H1 (cell line): ENCODE data around the gene PI4KA. TPM values are rescaled to one million over a fixed set of nuclear protein-coding genes. Genes with fewer than 3 reads are reported as not detected.

ENCODE experiments used
- CTCF ChIA-PET: fragments of 300-600 bp; sonication (Branson Sonifier 250); formaldehyde crosslinking; loops from one replicate; lab custom pipeline; 2021; ENCODE audit not compliant: partially characterized antibody; lab: Charles Lee
- POLR2A ChIA-PET: fragments of 300-600 bp; sonication (Branson Sonifier 250); formaldehyde crosslinking; loops from one replicate; lab custom pipeline; 2021; ENCODE audit warnings: inconsistent platforms; ENCODE audit not compliant: partially characterized antibody; lab: Charles Lee
- DNase-seq, 2 experiments: peaks; one replicate each; pipeline versions ENCODE4 v3.0.0 to v3.0.0-alpha.2; 2010 to 2022; ENCODE audit warnings: low spot score in 2 of 2, low read depth in 1 of 2, mixed read lengths in 1 of 2
- FAIRE-seq: peaks from 2 replicates; lab custom pipeline; 2011; peaks lifted over from hg19 to GRCh38; lab: Jason Lieb, UNC
- H2AFZ ChIP-seq: 2 replicates; pipeline ENCODE4 v1.8.1; 2012; ENCODE audit warnings: low read length, inconsistent platforms
- H2AK5ac ChIP-seq: 2 replicates; pipeline ENCODE4 v1.6.1; 2013; ENCODE audit warnings: low read depth, low read length
- H2BK120ac ChIP-seq: replicated peaks from 2 replicates; pipeline ENCODE3; 2013; ENCODE audit warnings: low read depth, low read length, inconsistent platforms
- H2BK12ac ChIP-seq: 2 replicates; pipeline ENCODE4 v1.6.1; 2013; ENCODE audit warnings: low read depth, low read length
- H2BK15ac ChIP-seq: 2 replicates; pipeline ENCODE4 v1.6.1; 2013; ENCODE audit warnings: low read length
- H2BK20ac ChIP-seq: 2 replicates; pipeline ENCODE4 v1.6.1; 2013; ENCODE audit warnings: low read length
- H2BK5ac ChIP-seq: 2 replicates; pipeline ENCODE4 v1.6.1; 2013; ENCODE audit warnings: low read depth, low read length
- H3K14ac ChIP-seq: 2 replicates; pipeline ENCODE4 v1.6.1; 2013; ENCODE audit warnings: inconsistent platforms; ENCODE audit not compliant: insufficient read length
- H3K18ac ChIP-seq: 2 replicates; pipeline ENCODE4 v1.6.1; 2013; ENCODE audit warnings: low read length; ENCODE audit errors: extremely low read depth
- H3K23ac ChIP-seq: 2 replicates; pipeline ENCODE4 v1.6.1; 2013; ENCODE audit warnings: inconsistent platforms; ENCODE audit not compliant: insufficient read length
- H3K23me2 ChIP-seq: 2 replicates; pipeline ENCODE4 v1.6.1; 2013; ENCODE audit warnings: low read depth, low read length
- H3K27ac ChIP-seq: 2 replicates; pipeline ENCODE4 v1.6.1; 2011; ENCODE audit warnings: low read depth, low read length, inconsistent platforms
- H3K27me3 ChIP-seq, 4 experiments: replicated peaks in 1 of 4; 1 replicate in 1 of 4; 2 replicates in 3 of 4; pipeline versions ENCODE4 v1.6.1 to v1.8.1; 2011 to 2013; ENCODE audit warnings: low read length in 3 of 4, mild to moderate bottlenecking in 3 of 4, inconsistent platforms in 2 of 4, mixed read lengths in 2 of 4, moderate library complexity in 1 of 4; ENCODE audit not compliant: control insufficient read depth in 3 of 4, insufficient read depth in 3 of 4; ENCODE audit errors: extremely low read depth in 1 of 4
- H3K36me3 ChIP-seq, 4 experiments: 2 replicates each; pipeline versions ENCODE4 v1.6.1 to v1.8.1; 2011 to 2013; ENCODE audit warnings: mild to moderate bottlenecking in 4 of 4, low read length in 3 of 4, moderate library complexity in 2 of 4, control low read depth in 1 of 4, inconsistent platforms in 1 of 4; ENCODE audit not compliant: insufficient read depth in 4 of 4, control insufficient read depth in 2 of 4
- H3K4ac ChIP-seq: replicated peaks from 2 replicates; pipeline ENCODE3; 2013; ENCODE audit warnings: low read length, low read depth, mixed read lengths, inconsistent platforms; ENCODE audit not compliant: insufficient read length
- H3K4me1 ChIP-seq, 4 experiments: replicated peaks in 1 of 4; 1 replicate in 1 of 4; 2 replicates in 3 of 4; pipeline versions ENCODE4 v1.6.1 to v1.8.1; 2011 to 2013; ENCODE audit warnings: low read length in 3 of 4, inconsistent platforms in 2 of 4, mixed read lengths in 1 of 4; ENCODE audit not compliant: insufficient read depth in 4 of 4, control insufficient read depth in 3 of 4
- H3K4me2 ChIP-seq, 2 experiments: 2 replicates each; pipeline versions ENCODE4 v1.6.1 to v1.8.1; 2011 to 2013; ENCODE audit warnings: low read depth in 2 of 2, low read length in 2 of 2, control low read depth in 1 of 2, inconsistent platforms in 1 of 2, mild to moderate bottlenecking in 1 of 2; ENCODE audit not compliant: insufficient read depth in 1 of 2
- H3K4me3 ChIP-seq, 4 experiments: fragments of 200-600, 300-600 bp in 1 of 4; sonication (generic), shearing (Covaris generic), sonication (Bioruptor Twin) in 1 of 4; 2 replicates each; pipeline versions ENCODE4 v1.5.1 to v1.8.1; 2011 to 2016; ENCODE audit warnings: low read length in 4 of 4, low read depth in 3 of 4, control low read depth in 2 of 4, inconsistent platforms in 2 of 4, mild to moderate bottlenecking in 2 of 4, mixed read lengths in 1 of 4, moderate library complexity in 1 of 4; ENCODE audit not compliant: insufficient read depth in 2 of 4; ENCODE audit errors: extremely low read depth in 1 of 4
- H3K56ac ChIP-seq: replicated peaks from 2 replicates; pipeline ENCODE3; 2013; ENCODE audit warnings: low read depth, mild to moderate bottlenecking, mixed read lengths, low read length, inconsistent platforms; ENCODE audit not compliant: insufficient read length
- H3K79me1 ChIP-seq: 2 replicates; pipeline ENCODE4 v1.6.1; 2013; ENCODE audit warnings: low read depth, low read length, control low read depth
- H3K79me2 ChIP-seq, 2 experiments: 2 replicates each; pipeline versions ENCODE4 v1.6.1 to v1.8.1; 2012 to 2013; ENCODE audit warnings: low read length in 2 of 2, mild to moderate bottlenecking in 2 of 2, inconsistent platforms in 1 of 2; ENCODE audit not compliant: insufficient read depth in 2 of 2, control insufficient read depth in 1 of 2
- H3K9ac ChIP-seq, 4 experiments: replicated peaks in 1 of 4; 1 replicate in 1 of 4; 2 replicates in 3 of 4; pipeline versions ENCODE4 v1.6.1 to v1.8.1; 2011 to 2013; ENCODE audit warnings: low read depth in 3 of 4, low read length in 3 of 4, control low read depth in 2 of 4, mild to moderate bottlenecking in 2 of 4, moderate library complexity in 2 of 4, inconsistent platforms in 1 of 4; ENCODE audit errors: extremely low read depth in 1 of 4
- H3K9me3 ChIP-seq, 2 experiments: 2 replicates each; pipeline versions ENCODE4 v1.6.1 to v1.8.1; 2012 to 2013; ENCODE audit warnings: mild to moderate bottlenecking in 2 of 2, moderate library complexity in 2 of 2, control low read depth in 1 of 2, inconsistent platforms in 1 of 2, low read depth in 1 of 2, low read length in 1 of 2, mixed read lengths in 1 of 2; ENCODE audit not compliant: insufficient read depth in 2 of 2
- H4K20me1 ChIP-seq, 2 experiments: replicated peaks in 1 of 2; 2 replicates each; pipeline versions ENCODE3 to v1.8.1; 2011 to 2013; ENCODE audit warnings: inconsistent platforms in 2 of 2, low read length in 2 of 2, mild to moderate bottlenecking in 1 of 2; ENCODE audit not compliant: insufficient read depth in 2 of 2, control insufficient read depth in 1 of 2
- H4K5ac ChIP-seq: 2 replicates; pipeline ENCODE4 v1.6.1; 2013; ENCODE audit warnings: low read length, low read depth, mixed read lengths, inconsistent platforms; ENCODE audit not compliant: insufficient read length
- H4K8ac ChIP-seq: 2 replicates; pipeline ENCODE4 v1.8.0; 2013; ENCODE audit warnings: mild to moderate bottlenecking, moderate library complexity, low read length, inconsistent platforms; ENCODE audit not compliant: insufficient read depth; ENCODE audit errors: extremely low read depth
- H4K91ac ChIP-seq: replicated peaks from 2 replicates; pipeline ENCODE3; 2013; ENCODE audit warnings: low read length, mixed read lengths, inconsistent platforms; ENCODE audit not compliant: insufficient read length
- ASH2L ChIP-seq: fragments of 200-600, 300-600 bp; sonication (generic); IDR thresholded peaks from one replicate; pipeline ENCODE4 v1.7.1; 2017; ENCODE audit warnings: low read length
- BRCA1 ChIP-seq: IDR thresholded peaks from 2 replicates; pipeline ENCODE4 v1.6.1; 2012; ENCODE audit warnings: low read depth, low read length, improper control_type of control experiment
- SP4 ChIP-seq: IDR thresholded peaks from 2 replicates; pipeline ENCODE4 v1.6.1; 2012; ENCODE audit warnings: low read length, inconsistent platforms
- TAF7 ChIP-seq: optimal IDR thresholded peaks from 2 replicates; pipeline ENCODE3; 2011; ENCODE audit warnings: low read depth, mild to moderate bottlenecking, inconsistent platforms, low read length, moderate library complexity, borderline replicate concordance
- TBP ChIP-seq: IDR thresholded peaks from 2 replicates; pipeline ENCODE4 v1.6.1; 2011; ENCODE audit warnings: low read depth, low read length, improper control_type of control experiment
- TEAD4 ChIP-seq: IDR thresholded peaks from 2 replicates; pipeline ENCODE4 v1.6.1; 2012; ENCODE audit warnings: low read depth, low read length, inconsistent platforms, mixed read lengths
- WGBS, 2 experiments: shearing (Covaris generic) in 1 of 2; methylation state at CpG; one replicate each; pipeline versions ENCODE4 v1.1.6 to v1.1.7; 2013 to 2015; ENCODE audit warnings: low lambda C conversion rate in 2 of 2, mixed read lengths in 2 of 2, inconsistent platforms in 1 of 2, low coverage in 1 of 2, missing lambda C conversion rate in 1 of 2; ENCODE audit not compliant: insufficient replicate concordance in 2 of 2, insufficient coverage in 1 of 2, insufficient read length in 1 of 2; ENCODE audit errors: extremely low coverage in 1 of 2, missing lambda C conversion rate in 1 of 2; 5-methylcytosine and 5-hydroxymethylcytosine counted together
- polyA plus RNA-seq, 7 experiments: library from polyadenylated mRNA; depleted of rRNA in 3 of 7; stranded (reverse) in 5 of 7; unstranded in 2 of 7; fragments of >200 nt in 5 of 7; fragments of 200-250 nt in 2 of 7; gene quantifications; 1 replicate in 5 of 7; 2 replicates in 1 of 7; 4 replicates in 1 of 7; pipeline versions ENCODE4 v1.2.1 to v1.2.3, GENCODE V29; 2011 to 2013; ENCODE audit warnings: missing spikeins in 2 of 7, mixed read lengths in 2 of 7
- total RNA-seq: library from RNA; stranded (reverse); fragmentation: NEBNext Ultra II Directional; extraction: Animal tissue kit (Norgen Biotek cat#: 25700); gene quantifications from 2 replicates; pipeline ENCODE4 v1.2.1, GENCODE V29; 2021
- TF ChIP-seq, protein P1 (sequence below), 3 experiments: IDR thresholded peaks; 1 replicate in 2 of 3; 2 replicates in 1 of 3; pipeline versions ENCODE4 v1.5.1 to v1.6.1; 2011; ENCODE audit warnings: low read length in 3 of 3, mild to moderate bottlenecking in 3 of 3, inconsistent platforms in 2 of 3, low read depth in 1 of 3, moderate library complexity in 1 of 3; ENCODE audit not compliant: insufficient read depth in 1 of 3; ENCODE audit errors: control extremely low read depth in 1 of 3

Gene PI4KA
- total and polyA plus RNA-seq, 2 of the 8 experiments (the other 6 are each of a cell fraction or from before 2014, with no cell fraction given), result 22.5 to 37.7 TPM

DNA sequence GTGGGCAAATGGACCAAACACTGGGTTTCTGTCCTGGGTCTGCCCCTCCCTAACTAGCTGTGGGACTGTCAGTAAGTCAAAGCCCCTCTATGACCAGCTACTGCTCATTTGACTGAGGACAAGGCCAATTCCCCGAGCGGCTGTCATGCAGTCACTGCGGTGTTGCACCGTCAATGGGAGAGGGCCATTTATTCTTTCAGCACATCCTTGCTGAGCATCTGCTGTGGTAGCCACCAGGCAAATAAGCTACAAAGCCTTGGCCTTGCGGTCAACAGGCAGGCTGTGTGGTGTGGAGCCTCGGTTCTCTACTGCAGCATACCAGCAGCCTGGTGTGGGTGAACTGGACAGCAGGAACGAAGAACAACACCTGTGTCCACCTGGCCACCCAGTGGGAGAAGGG is 110.5 kb downstream of the PI4KA start:
- ChIA-PET CTCF (no interaction called here), POLR2A (no interaction called here)
- H2AFZ ChIP-seq, result no peak overlapping the region
- no peak overlapping the region for H2BK12ac ChIP-seq
- H3K23ac ChIP-seq, result no peak overlapping the region
- no peak overlapping the region for H3K4me3 ChIP-seq
- no peaks in the 10 kb centered on the region for H3K79me2 ChIP-seq
- H2AK5ac ChIP-seq, result no peak overlapping the region
- FAIRE-seq (no peak), DNase-seq (no peak)
- H2BK20ac ChIP-seq, result no peak overlapping the region
- H2BK15ac ChIP-seq, result no peak overlapping the region
- H3K23me2 ChIP-seq, result no peaks in the 10 kb centered on the region
- WGBS, 2 experiments, result 94% methylated on average over 7 of the region's 7 CpGs; no CpG with 5 or more reads in 1 of the 2 experiments
- no peak overlapping the region for H4K5ac ChIP-seq
- no peaks in the 10 kb centered on the region for H3K79me1 ChIP-seq
- H3K9me3 ChIP-seq, result no peaks in the 10 kb centered on the region
- no peak overlapping the region for H2BK120ac ChIP-seq
- no peak overlapping the region for H3K14ac ChIP-seq
- no peak overlapping the region for H3K27ac ChIP-seq
- no peak overlapping the region for H3K56ac ChIP-seq
- no peak overlapping the region for H4K8ac ChIP-seq
- no peak overlapping the region for H4K91ac ChIP-seq
- no peaks in the 10 kb centered on the region; a peak in 1 of 8 replicates for H3K36me3 ChIP-seq
- H3K4ac ChIP-seq, result no peak overlapping the region
- H3K9ac ChIP-seq, result no peak overlapping the region
- H3K27me3 ChIP-seq, result no peaks in the 10 kb centered on the region
- H3K4me1 ChIP-seq, result no peaks in the 10 kb centered on the region
- no peak overlapping the region for H3K4me2 ChIP-seq
- H3K18ac ChIP-seq, result no peak overlapping the region
- H4K20me1 ChIP-seq, result peaks cover 2 to 8% of the 10 kb centered on the region in 2 experiments
- H2BK5ac ChIP-seq, result no peak overlapping the region
- TF ChIP-seq ASH2L (no peak), SP4 (no peak), BRCA1 (no peak), TEAD4 (no peak), TBP (no peak), TAF7 (no peak)
- TF ChIP-seq, protein P1, sequence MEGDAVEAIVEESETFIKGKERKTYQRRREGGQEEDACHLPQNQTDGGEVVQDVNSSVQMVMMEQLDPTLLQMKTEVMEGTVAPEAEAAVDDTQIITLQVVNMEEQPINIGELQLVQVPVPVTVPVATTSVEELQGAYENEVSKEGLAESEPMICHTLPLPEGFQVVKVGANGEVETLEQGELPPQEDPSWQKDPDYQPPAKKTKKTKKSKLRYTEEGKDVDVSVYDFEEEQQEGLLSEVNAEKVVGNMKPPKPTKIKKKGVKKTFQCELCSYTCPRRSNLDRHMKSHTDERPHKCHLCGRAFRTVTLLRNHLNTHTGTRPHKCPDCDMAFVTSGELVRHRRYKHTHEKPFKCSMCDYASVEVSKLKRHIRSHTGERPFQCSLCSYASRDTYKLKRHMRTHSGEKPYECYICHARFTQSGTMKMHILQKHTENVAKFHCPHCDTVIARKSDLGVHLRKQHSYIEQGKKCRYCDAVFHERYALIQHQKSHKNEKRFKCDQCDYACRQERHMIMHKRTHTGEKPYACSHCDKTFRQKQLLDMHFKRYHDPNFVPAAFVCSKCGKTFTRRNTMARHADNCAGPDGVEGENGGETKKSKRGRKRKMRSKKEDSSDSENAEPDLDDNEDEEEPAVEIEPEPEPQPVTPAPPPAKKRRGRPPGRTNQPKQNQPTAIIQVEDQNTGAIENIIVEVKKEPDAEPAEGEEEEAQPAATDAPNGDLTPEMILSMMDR (IDR thresholded peaks at IDR 0.05; ENCODE audit: control extremely low read depth in 1 of 3, insufficient read depth in 1 of 3, low read depth in 1 of 3, low read length in 3 of 3), result no peak
